Measurements from ENCODE around the gene NKX1-1.

Gene NKX1-1

DNA sequence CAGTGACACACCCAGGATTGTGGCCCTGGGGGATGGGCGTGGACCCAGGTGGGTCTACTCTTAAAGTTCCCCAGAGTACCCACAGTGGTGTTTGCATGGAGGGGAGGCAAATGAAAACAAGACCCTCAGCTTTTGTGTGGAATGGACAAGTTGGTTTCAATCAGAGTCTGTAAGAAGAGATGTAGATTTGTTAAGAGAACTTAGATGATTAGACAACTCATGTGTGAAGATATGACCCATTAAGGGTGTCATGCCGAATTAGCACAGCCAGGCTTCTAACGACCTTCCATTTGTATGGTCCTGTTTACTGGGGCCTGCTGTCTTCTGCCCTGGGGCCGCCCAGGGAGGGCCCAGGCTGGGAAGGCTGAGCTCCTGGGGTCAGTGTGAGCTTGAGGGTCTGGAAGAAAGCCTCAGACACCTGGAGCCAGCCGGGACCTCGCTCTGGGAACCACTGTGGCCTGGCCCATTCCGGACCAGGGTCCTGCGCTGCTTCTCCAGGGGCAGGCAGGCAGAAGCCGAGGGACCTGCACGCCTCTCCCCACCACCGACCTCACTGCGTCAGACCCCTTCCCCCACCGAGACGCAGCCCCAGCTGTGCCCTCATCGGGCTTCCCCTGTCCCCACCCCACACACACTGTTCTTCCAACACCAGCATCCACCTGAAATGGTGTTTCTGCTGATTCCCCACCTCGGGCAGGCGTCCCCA, 38.9 kb downstream of the NKX1-1 start:
- Mint-ChIP-seq H3K4me3 (no peak overlapping the region), H3K27ac (no peak overlapping the region)

DNA sequence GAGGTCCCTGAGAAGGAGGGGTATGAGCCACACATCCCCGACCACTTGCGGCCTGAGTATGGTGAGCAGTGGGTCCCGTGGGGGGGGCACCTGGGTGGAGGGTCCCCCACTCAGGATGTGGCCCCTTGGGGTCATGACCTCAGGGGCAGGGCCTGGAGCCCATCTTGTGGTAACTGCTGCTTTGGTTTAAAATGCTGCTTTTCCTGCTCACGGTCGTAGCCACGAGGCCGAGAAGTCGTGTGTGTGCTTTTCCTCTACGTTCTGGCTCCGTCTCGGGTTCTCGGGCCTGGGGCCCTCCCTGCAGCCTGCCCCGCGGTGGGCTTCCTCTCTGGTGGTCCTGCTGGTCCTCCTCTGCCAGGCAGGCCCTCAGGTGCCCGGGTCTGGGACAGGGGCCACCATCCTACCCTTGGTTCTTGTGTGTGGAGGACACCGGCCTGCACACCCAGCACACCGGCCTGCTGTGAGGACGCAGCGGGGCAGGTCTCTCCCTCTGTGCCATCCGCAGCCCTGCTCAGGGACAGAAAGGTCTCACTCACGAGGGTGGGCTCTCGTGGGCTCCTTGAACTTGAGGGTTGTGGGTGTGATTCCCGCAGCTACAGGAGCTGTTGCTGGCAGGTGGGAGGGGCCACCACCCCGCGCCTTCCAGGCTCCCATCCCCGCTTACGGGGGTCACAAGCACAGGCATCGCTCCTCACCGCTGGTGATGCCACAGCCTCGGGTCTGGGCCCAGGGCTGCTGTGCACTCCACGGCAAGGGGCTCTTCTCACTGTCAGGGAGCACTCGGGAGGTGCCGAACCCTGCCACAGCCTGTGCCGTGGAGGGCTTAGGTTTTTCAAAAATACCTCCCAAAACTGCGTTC, 39.6 kb downstream of the NKX1-1 start:
- H3K4me1 Mint-ChIP-seq: no peaks in the 10 kb centered on the region
- TF ChIP-seq CTCF (IDR thresholded peaks at IDR 0.05; ENCODE audit: unreplicated experiment in 3 of 3): no peak
- H3K36me3 Mint-ChIP-seq (ENCODE audit: low read depth): peaks cover 14% of the 10 kb centered on the region
- H3K4me3 Mint-ChIP-seq: no peak overlapping the region
- no peaks in the 10 kb centered on the region for H3K9me3 Mint-ChIP-seq
- H3K27me3 Mint-ChIP-seq (ENCODE audit: low read depth): peaks cover 3% of the 10 kb centered on the region
- no peak overlapping the region for H3K27ac Mint-ChIP-seq

More for the DNA sequence above, 38.9 kb downstream of the NKX1-1 start:
- Mint-ChIP-seq H3K27me3 (ENCODE audit: low read depth) (peaks cover 3% of the 10 kb centered on the region), H3K9me3 (no peaks in the 10 kb centered on the region), H3K36me3 (ENCODE audit: low read depth) (peaks cover 22% of the 10 kb centered on the region), H3K4me1 (no peaks in the 10 kb centered on the region)
- no peak for TF ChIP-seq CTCF (IDR thresholded peaks at IDR 0.05; ENCODE audit: unreplicated experiment in 3 of 3)

DNA sequence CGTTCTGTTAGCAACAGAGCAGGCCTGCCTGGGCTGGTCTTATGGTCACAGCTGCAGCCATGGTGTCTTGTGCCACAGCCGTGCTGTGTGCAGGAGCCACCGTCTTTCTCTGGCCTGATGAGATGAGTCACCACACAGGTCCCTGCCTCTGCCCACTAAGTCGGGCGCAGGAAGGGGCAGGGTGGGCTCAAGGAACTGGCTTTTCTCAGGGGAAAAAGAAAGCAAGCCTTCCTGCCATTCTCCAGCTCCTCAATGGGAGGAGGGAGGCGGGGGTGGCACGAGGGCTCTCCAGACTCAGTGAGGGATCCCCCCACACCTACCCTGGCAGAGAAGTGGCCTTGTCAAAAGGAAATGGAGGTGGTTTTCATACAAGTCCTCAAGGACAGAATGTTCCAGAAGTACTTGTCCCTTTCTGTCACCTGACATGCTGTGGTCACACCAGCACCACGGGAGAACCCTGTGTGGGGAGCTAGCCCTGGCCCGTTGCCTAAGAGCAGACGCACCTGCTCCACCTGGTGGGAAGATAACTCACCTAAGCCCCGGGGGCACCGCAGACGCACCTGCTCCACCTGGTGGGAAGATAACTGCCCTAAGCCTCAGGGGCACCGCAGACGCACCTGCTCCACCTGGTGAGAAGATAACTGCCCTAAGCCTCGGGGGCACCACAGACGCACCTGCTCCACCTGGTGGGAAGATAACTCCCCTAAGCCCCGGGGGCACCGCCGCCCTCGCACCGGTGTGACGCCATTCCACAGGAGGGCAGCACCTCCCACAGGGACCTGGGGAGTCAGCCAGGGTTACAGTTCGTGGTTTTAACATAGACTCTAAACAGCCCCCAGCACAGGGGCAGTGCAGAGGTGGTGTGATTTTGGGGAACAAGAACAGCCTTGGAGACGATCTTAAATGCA, 40.7 kb downstream of the NKX1-1 start:
- Mint-ChIP-seq H3K4me1 (no peaks in the 10 kb centered on the region), H3K27me3 (ENCODE audit: low read depth) (peaks cover 3% of the 10 kb centered on the region), H3K36me3 (ENCODE audit: low read depth) (peaks cover 5% of the 10 kb centered on the region)

GRCh38 chr4:1364748-1365147, 41.5 kb downstream of the NKX1-1 start:
- TF ChIP-seq CTCF (IDR thresholded peaks at IDR 0.05; ENCODE audit: unreplicated experiment in 3 of 3): no peak
- Mint-ChIP-seq H3K9me3 (no peaks in the 10 kb centered on the region), H3K36me3 (ENCODE audit: low read depth) (peaks cover 3% of the 10 kb centered on the region), H3K4me1 (no peaks in the 10 kb centered on the region), H3K27ac (no peak overlapping the region), H3K4me3 (no peak overlapping the region), H3K27me3 (ENCODE audit: low read depth) (no peaks in the 10 kb centered on the region)

More for the DNA sequence above, 40.7 kb downstream of the NKX1-1 start:
- TF ChIP-seq CTCF (IDR thresholded peaks at IDR 0.05; ENCODE audit: unreplicated experiment in 3 of 3): no peak
- Mint-ChIP-seq H3K27ac (no peak overlapping the region), H3K4me3 (no peak overlapping the region), H3K9me3 (no peaks in the 10 kb centered on the region)

GRCh38 chr4:1364217-1364616, 42.0 kb downstream of the NKX1-1 start:
- H3K36me3 Mint-ChIP-seq (ENCODE audit: low read depth): peaks cover 3% of the 10 kb centered on the region

More at GRCh38 chr4:1364217-1364616, 42.0 kb downstream of the NKX1-1 start:
- no peaks in the 10 kb centered on the region for H3K27me3 Mint-ChIP-seq (ENCODE audit: low read depth)
- H3K27ac Mint-ChIP-seq: no peak overlapping the region
- TF ChIP-seq CTCF (IDR thresholded peaks at IDR 0.05; ENCODE audit: unreplicated experiment in 3 of 3): no peak
- no peak overlapping the region for H3K4me3 Mint-ChIP-seq
- H3K9me3 Mint-ChIP-seq: no peaks in the 10 kb centered on the region
- H3K4me1 Mint-ChIP-seq: no peaks in the 10 kb centered on the region
